ENCODE data around the gene NCAM2.

Gene NCAM2

GRCh38 chr21:21028275-21028820, 30.1 kb downstream of the NCAM2 start:
- DNase-seq (ENCODE audit: low spot score), result no peak

GRCh38 chr21:21029164-21029563, 31.0 kb downstream of the NCAM2 start:
- peak; percentile 65 for DNase-seq (ENCODE audit: low spot score)

GRCh38 chr21:21030311-21030710, 32.1 kb downstream of the NCAM2 start:
- no peak for DNase-seq (ENCODE audit: low spot score)

- DNase-seq (ENCODE audit: low spot score), result no peak
These were observed 35.8 kb downstream of the NCAM2 start for GRCh38 chr21:21034036-21034435.

- DNase-seq (ENCODE audit: low spot score), result no peak
These were observed 41.5 kb downstream of the NCAM2 start for GRCh38 chr21:21039624-21040170.

- no peak for DNase-seq (ENCODE audit: low spot score)
These were observed 47.3 kb downstream of the NCAM2 start for GRCh38 chr21:21045518-21045917.

- peak; percentile 24 for DNase-seq (ENCODE audit: low spot score)
These were observed 47.9 kb downstream of the NCAM2 start for GRCh38 chr21:21046063-21046462.

- DNase-seq (ENCODE audit: low spot score), result peak; percentile 36
These were observed 53.2 kb downstream of the NCAM2 start for GRCh38 chr21:21051109-21052055.

- no peak for DNase-seq (ENCODE audit: low spot score)
These were observed 54.5 kb downstream of the NCAM2 start for GRCh38 chr21:21052672-21053071.

GRCh38 chr21:21057349-21058062, 59.3 kb downstream of the NCAM2 start:
- no peak for DNase-seq (ENCODE audit: low spot score)

- DNase-seq (ENCODE audit: low spot score), result no peak
These were observed 65.6 kb downstream of the NCAM2 start for GRCh38 chr21:21063828-21064227.

- no peak for DNase-seq (ENCODE audit: low spot score)
These were observed 66.1 kb downstream of the NCAM2 start for GRCh38 chr21:21064353-21064752.

GRCh38 chr21:21067375-21067774, 69.2 kb downstream of the NCAM2 start:
- no peak for DNase-seq (ENCODE audit: low spot score)

GRCh38 chr21:21074305-21074704, 76.1 kb downstream of the NCAM2 start:
- DNase-seq (ENCODE audit: low spot score), result no peak

GRCh38 chr21:21076051-21076450, 77.8 kb downstream of the NCAM2 start:
- no peak for DNase-seq (ENCODE audit: low spot score)

GRCh38 chr21:21076491-21076890, 78.3 kb downstream of the NCAM2 start:
- DNase-seq (ENCODE audit: low spot score), result no peak

GRCh38 chr21:21079646-21080045, 81.4 kb downstream of the NCAM2 start:
- DNase-seq (ENCODE audit: low spot score), result no peak

- no peak for DNase-seq (ENCODE audit: low spot score)
These were observed 86.0 kb downstream of the NCAM2 start for GRCh38 chr21:21084179-21084578.

GRCh38 chr21:21085206-21085605, 87.0 kb downstream of the NCAM2 start:
- DNase-seq (ENCODE audit: low spot score), result peak; percentile 76

GRCh38 chr21:21096956-21097355, 98.7 kb downstream of the NCAM2 start:
- DNase-seq (ENCODE audit: low spot score), result peak; percentile 81

- DNase-seq (ENCODE audit: low spot score), result no peak
These were observed 99.3 kb downstream of the NCAM2 start for GRCh38 chr21:21097466-21097865.

GRCh38 chr21:21101911-21102310, 103.7 kb downstream of the NCAM2 start:
- DNase-seq (ENCODE audit: low spot score), result peak; percentile 92

GRCh38 chr21:21102896-21103295, 104.7 kb downstream of the NCAM2 start:
- DNase-seq (ENCODE audit: low spot score), result peak; percentile 76
